Adrenal gland (tissue), 5 donors: ENCODE data around the gene PRPS2.

Experiments used
- POLR2A ChIP-seq, 2 donors: fragments of 450-650 bp; IDR thresholded peaks; one replicate each; pipeline ENCODE4 v1.6.1; 2017; ENCODE audit warnings: antibody characterized with exemption in 2 of 2, mild to moderate bottlenecking in 2 of 2, moderate library complexity in 1 of 2
- TF ChIP-seq, protein P1 (sequence below), 6 experiments: fragments of 450-650 bp in 4 of 6; fragments of 200-600 bp in 2 of 6; sonication (generic) in 1 of 6; IDR thresholded peaks; 1 replicate in 5 of 6; 2 replicates in 1 of 6; pipeline versions ENCODE4 v1.5.1 to v1.8.0; 2016 to 2021; ENCODE audit warnings: antibody characterized with exemption in 6 of 6, mild to moderate bottlenecking in 2 of 6, moderate library complexity in 1 of 6
- donor health status: DM: no; HTN: no; CAD: no.

DNA sequence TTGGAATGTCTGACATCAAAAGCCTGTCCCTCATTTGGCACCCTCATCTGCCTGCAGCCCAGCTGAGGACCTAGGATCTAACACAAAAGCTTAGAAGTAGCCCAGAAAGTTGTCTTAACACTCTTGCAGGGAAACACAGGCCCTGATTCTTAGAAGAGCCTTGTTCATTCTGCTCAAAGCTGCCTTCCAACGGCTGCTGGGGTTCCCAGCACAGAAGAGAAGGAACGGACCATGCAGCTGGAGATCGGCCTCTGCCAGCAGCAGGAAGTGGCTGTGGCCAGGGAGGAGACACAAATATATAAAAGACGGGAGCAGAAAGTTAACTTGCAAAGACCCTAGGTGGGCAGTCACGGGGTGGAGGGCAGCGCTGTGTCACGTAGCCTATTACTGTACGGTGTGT is 20.4 kb downstream of the PRPS2 start:
- TF ChIP-seq, protein P1, sequence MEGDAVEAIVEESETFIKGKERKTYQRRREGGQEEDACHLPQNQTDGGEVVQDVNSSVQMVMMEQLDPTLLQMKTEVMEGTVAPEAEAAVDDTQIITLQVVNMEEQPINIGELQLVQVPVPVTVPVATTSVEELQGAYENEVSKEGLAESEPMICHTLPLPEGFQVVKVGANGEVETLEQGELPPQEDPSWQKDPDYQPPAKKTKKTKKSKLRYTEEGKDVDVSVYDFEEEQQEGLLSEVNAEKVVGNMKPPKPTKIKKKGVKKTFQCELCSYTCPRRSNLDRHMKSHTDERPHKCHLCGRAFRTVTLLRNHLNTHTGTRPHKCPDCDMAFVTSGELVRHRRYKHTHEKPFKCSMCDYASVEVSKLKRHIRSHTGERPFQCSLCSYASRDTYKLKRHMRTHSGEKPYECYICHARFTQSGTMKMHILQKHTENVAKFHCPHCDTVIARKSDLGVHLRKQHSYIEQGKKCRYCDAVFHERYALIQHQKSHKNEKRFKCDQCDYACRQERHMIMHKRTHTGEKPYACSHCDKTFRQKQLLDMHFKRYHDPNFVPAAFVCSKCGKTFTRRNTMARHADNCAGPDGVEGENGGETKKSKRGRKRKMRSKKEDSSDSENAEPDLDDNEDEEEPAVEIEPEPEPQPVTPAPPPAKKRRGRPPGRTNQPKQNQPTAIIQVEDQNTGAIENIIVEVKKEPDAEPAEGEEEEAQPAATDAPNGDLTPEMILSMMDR (IDR thresholded peaks at IDR 0.05) = no peak
- TF ChIP-seq POLR2A (IDR thresholded peaks at IDR 0.05) = no peak
